ENCODE measurements around the gene PRR23E.

The PRR23E gene

DNA sequence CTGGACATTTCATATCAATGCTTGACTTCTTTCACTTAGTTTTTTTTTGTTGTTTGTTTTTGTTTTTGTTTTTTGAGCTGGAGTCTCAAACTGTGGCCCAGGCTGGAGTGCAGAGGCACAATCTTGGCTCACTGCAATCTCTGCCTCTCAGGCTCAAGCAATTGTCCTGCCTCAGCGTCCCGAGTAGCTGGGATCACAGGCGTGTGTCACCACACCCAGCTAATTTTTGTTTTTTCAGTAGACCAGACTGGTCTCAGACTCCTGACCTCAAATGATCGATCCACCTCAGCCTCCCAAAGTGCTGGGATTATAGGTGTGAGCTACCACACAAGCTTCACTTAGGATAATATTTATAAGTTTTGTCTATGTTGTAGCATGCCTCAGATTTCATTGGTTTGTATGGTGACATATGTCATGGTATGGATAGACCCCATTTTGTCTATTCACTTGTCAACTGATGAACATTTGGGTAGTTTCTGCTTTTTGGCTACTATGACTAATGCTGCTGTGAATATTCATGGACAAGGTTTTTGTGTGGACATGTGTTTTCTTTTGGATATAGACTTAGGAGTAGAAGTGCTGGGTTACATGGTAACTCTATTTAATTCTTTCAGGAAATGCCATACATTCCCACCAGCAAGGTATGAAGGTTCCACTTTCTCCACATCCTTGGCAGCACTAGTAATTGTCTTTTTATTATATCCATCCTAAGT is 6.8 kb upstream of the PRR23E start:
- DNase-seq: no peak

- no peak for DNase-seq
These were observed 5.6 kb upstream of the PRR23E start for GRCh38 chr3:127187316-127187715.

DNA sequence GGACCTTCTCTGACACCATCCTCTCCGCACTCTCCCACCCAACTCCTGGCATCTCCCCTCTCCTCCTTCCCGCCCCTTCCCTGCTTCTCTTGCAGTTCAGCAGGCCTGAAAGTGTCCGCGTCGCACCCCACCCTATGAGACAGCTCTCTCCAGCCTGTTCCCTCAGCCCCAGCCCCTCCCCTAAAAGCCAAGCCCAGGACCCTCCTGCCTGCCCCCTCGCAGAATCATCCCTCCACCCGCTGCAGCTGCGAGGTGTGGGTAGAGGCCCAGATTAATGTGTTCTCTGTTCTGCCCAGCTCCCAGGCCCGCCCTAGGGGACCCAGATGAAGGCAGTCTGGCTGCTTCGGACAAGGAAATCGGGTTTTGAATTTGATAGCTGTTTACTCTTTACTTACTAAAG is 410 bp downstream of the PRR23E start:
- DNase-seq: no peak

DNA sequence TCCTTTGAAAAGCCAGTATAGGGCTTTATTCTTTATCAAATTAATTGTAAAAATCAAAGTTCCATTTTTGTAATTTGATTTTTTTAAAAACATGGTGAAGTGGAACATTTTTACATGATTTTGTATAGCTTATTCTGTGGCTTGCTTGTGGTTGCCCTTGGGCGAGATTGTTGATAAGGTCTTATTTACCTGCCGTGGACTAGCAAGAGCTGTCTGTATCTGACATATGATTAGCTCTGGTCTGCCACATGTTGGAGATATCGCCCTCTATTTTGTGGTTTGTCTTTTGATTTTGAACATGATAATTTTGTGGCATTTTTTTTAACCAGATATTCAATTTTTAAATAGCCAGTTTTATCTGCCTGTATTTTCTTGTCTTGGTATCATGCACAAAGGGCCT is 844 bp downstream of the PRR23E start:
- DNase-seq: no peak

DNA sequence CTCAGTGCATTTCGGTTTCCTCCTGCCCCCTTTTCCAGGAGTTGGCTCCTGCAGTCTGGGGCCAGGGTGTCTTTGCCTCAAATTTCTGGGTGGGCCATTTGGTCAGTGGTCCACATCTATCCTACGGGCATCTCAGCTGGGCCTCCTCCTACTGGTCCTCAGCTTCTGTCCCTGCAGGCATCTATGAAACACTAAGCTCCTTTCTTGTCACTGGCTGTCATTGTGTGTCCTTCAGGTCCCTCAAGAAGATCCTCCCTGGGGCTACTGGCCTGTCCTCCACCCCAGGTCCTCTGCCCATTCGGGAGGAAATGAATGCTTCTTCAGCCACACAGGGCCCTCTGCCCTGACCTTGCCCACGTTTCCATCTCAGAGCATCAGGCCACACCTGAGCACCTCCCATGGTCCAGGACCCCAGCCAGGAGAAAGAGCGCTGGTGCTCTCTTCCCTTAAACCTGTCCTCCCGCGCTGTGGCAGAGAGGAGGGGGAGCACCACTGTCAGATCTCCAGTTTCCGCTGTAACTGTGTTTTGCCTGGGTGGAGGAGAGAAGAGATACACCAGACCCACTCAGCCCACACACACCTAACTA is 1.8 kb downstream of the PRR23E start:
- no peak for DNase-seq

GRCh38 chr3:127195417-127195816 is 2.5 kb downstream of the PRR23E start:
- DNase-seq: no peak

- DNase-seq: no peak
These were observed 3.1 kb downstream of the PRR23E start for GRCh38 chr3:127196002-127196401.

DNA sequence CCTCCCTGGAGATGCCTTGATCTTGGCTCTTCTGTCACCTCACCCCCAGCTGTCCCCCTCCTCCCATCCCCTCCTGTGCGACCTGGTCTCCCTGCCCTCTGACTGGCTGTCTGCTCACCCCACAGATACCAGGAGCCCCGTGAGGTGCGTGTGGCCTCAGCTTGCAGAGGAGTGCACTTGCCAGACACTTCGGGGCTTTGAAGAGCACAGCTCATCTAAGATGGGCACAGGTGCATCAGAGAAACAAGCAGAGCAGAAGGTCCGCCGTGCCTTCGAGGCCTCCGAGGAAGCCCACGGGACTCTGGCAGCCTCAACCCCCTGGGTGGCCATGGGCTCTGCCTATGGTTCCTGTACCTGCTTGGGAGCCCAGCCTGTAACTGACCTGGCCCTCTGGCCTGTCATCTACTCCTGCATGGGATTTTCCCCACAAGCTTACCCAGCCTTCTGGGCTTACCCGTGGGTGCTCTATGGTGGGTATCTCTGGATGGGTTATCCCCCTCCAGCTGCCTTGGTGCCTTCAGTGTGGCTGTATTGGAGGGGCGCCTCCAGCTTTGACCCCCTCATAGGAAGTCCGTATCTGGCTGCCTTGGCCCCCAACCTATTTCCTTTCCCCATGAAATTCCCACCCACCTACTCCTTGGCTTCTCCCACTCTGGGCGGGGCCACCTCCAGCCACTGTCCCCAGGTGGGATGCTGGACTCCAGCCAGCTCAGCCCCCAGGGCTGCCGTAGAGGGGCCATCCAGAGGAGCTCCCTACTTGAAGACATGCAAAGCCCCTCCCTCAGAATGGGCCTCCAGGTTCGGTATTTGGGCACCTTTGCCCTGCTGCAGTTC is 3.8 kb downstream of the PRR23E start:
- no peak for DNase-seq

DNA sequence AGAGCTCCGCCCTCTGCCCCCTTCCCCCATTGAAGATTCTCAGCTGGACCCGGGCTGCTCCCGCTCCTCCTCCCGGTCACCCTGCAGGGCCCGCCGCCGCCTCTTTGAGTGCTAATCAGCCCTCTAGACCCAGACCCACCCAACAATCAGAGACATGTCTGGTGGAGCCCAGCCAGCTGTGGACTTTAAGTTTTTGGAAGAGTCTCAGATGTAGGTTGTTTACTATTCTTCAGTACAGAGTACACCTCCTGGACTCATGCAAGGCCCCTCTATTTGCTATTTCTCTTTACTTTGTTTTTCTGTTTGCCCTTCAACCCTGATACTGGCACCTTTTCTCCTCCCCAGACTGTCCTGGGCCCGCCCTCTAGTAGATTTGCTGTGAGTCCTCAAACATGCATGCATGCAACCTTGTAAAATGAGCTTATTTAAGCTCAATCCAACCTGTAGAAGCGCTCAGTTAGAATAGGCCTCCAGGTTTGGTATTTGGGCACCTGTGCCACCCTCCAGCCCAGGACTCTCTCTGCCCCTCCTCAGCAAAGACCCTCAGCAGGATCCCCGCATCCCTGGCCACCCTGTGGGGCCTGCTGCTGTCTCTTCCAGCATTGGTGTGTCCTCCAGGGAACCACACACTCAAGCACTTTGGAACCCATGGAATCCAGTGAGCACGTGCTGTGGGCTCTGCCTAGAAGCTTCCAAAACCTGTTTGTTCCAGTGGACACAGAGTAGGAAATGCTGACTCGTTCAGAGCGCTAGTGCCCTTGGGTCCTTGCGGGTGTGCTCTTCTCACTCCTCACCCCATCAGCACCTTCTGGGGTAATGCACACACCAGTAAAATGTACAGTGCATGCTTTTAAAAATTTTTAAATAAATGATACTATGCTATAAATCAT is 4.6 kb downstream of the PRR23E start:
- DNase-seq: no peak

- no peak for DNase-seq
These were observed 7.3 kb downstream of the PRR23E start for GRCh38 chr3:127200086-127200691.

GRCh38 chr3:127203024-127203423 is 10.1 kb downstream of the PRR23E start:
- no peak for DNase-seq

DNA sequence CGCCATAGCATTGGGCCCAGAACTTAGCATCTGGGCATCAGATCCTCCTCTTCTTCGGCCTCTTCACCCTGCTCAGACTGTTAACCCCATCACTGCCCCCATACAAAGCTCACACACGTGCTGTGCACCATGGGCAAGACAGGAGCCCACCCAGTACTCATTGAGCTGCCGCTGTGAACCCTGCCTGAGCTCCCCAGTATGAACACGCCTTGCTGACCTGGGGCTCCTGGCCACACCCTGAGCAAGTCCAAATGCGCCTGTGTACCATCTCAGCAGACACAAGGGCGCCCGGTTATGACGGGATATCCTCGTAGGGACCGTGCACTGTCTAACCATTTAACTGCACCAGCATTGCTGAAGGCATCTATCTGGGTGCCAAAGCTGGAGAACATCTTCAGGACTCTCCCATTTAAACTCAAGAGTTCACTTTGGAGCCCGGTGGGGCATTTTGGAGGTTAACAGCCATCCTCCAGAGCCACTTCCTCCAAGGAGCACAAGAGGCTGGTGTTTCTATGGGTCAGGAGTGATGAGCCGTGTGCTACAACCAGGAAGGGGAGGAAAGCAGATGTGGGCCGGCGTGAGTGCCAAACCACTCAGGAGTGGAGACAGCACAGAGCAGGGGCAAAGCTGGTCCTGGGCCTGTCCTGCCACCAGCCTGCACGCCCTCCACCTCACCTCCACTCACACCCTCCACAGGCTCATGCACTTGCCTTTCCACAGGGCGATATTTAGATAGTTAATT is 12.1 kb downstream of the PRR23E start:
- no peak for DNase-seq

GRCh38 chr3:127206154-127206553 is 13.2 kb downstream of the PRR23E start:
- no peak for DNase-seq

DNA sequence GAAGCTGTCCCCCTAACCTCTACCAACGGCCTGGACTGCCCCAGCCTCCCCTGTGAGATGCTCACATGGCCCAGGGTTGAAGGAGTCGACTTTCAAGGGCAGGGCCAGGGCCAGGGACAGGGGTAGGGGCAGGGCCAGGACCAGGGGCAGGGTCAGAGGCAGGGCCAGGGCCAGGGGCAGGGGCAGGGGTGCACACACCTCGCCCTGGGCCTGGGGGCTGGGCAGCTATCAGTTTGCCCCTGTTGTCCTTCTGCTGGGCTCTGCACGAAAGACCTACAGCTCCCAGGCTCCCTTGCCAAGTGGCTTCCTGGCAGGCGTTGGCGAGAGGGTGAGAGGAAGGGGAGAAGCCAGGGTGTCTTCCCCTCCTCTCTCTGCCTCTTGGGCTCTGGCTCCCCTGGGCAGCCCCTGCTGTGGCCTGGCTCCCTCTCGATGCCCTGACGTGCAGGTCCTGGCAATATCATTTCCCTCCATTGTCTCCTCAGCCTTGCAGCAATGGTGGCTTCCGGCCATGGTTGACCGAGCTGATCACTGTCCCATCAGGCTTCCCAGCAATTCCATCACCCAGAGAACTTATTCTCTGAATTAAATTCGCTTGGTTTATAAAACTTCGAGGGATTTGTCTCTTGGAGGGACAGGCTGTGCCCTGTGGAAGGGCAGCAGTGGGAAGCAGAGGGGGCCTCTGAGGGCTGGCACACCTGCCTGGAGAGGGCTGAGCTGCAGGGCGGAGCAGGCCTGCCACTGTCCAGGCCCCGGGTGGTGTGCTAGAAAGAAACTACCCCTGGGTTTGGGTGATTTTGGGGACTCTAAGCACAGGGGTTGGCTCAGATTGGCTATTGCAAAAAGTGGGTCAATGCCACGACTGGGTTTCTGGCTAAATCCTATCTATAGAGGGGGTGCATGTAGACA is 13.9 kb downstream of the PRR23E start:
- DNase-seq: no peak

- DNase-seq: no peak
These were observed 15.0 kb downstream of the PRR23E start for GRCh38 chr3:127207727-127208482.

GRCh38 chr3:127208483-127209100 is 15.7 kb downstream of the PRR23E start:
- no peak for DNase-seq

GRCh38 chr3:127209155-127209839 is 16.4 kb downstream of the PRR23E start:
- no peak for DNase-seq

GRCh38 chr3:127209840-127210653 is 17.1 kb downstream of the PRR23E start:
- DNase-seq: no peak
